Measurements from ENCODE around the gene ATRNL1. TPM values are rescaled to one million over a fixed set of nuclear protein-coding genes. Genes with fewer than 3 reads are reported as not detected.
"Not testable (repeated sequence)": the region's sequence is repeated elsewhere in the genome, so short reads cannot be mapped to it uniquely, and the experiment has no call there.

Gene ATRNL1
- total RNA-seq, 1 experiment from 2014 or later, result 1.3 TPM

GRCh38 chr10:115525141-115525540, 432.0 kb downstream of the ATRNL1 start (continued):
- TF ChIP-seq EZH2phosphoT487 (IDR thresholded peaks at IDR 0.05; ENCODE audit: borderline replicate concordance), result no peak
- no peak for TF ChIP-seq TCF7L2 (IDR thresholded peaks at IDR 0.05; ENCODE audit: borderline replicate concordance, extremely low read depth, insufficient read depth, insufficient read length)
- TF ChIP-seq JUND (IDR thresholded peaks at IDR 0.05), result no peak
- no peak for TF ChIP-seq EZH2 (IDR thresholded peaks at IDR 0.05)
- TF ChIP-seq FOSL1 (IDR thresholded peaks at IDR 0.05; ENCODE audit: low read depth), result no peak
- TF ChIP-seq SP1 (IDR thresholded peaks at IDR 0.05; ENCODE audit: low read depth), result no peak
- no peak for TF ChIP-seq POLR2A (IDR thresholded peaks at IDR 0.05; ENCODE audit: borderline replicate concordance, extremely low read depth, insufficient read depth, insufficient read length)

DNA sequence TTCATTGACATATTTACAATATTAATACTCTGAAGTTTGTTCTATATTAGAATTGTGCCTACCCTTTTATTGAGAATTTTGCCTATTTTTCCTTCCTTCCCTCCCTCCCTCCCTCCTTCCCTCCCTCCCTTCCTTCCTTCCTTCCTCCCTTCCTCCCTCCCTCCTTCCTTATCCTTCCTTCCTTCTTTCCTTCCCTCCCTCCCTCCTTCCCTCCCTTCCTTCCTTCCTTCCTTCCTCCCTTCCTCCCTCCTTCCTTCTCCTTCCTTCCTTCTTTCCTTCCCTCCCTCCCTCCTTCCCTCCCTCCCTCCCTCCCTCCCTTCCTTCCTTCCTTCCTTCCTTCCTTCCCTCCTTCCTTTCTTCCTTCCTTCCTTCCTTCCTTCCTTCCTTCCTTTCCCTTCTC, 434.5 kb downstream of the ATRNL1 start:
- H3K9me3 ChIP-seq (ENCODE audit: control insufficient read depth in 1 of 2, insufficient read depth in 1 of 2, low read depth in 1 of 2, low read length in 2 of 2); ATAC-seq; POLR2A ChIA-PET: not testable (repeated sequence)

DNA sequence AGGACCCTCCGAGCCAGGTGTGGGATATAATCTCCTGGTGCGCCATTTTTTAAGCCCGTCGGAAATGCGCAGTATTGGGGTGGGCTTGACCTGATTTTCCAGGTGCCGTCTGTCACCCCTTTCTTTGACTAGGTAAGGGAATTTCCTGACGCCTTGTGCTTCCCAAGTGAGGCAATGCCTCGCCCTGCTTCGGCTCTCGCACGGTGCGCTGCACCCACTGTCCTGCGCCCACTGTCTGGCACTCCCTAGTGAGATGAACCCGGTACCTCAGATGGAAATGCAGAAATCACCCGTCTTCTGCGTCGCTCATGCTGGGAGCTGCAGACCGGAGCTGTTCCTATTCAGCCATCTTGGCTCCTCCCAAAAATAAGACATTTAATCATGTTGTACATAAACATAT, 443.2 kb downstream of the ATRNL1 start:
- H3K4me3 ChIP-seq (replicated peaks in 1 of 2; ENCODE audit: low read depth in 1 of 2, low read length in 2 of 2); H3K4me2 ChIP-seq (ENCODE audit: low read length); H4K20me1 ChIP-seq (ENCODE audit: insufficient read depth); H3K9me3 ChIP-seq (ENCODE audit: control insufficient read depth in 1 of 2, insufficient read depth in 1 of 2, low read depth in 1 of 2, low read length in 2 of 2); DNase-seq (ENCODE audit: low read depth, low spot score); H3K27me3 ChIP-seq (ENCODE audit: insufficient read depth, low read length); H2AFZ ChIP-seq (ENCODE audit: low read depth, low read length, poor library complexity, severe bottlenecking); H3K36me3 ChIP-seq (ENCODE audit: control insufficient read depth in 1 of 2, insufficient read depth in 2 of 2, low read length in 2 of 2); H3K79me2 ChIP-seq (ENCODE audit: insufficient read depth, low read length); intact Hi-C loops (cut with micrococcal nuclease); H3K9ac ChIP-seq (ENCODE audit: low read length); ATAC-seq; H3K9me2 ChIP-seq (ENCODE audit: insufficient read depth); CTCF ChIA-PET; H3K27ac ChIP-seq (ENCODE audit: low read depth, low read length); BruUV-seq (replicated peaks); RAD21 ChIA-PET (ENCODE audit: low non-redundant PET in 1 of 2, low total read pairs in 2 of 2, uncharacterized antibody in 2 of 2, unreplicated experiment in 2 of 2); POLR2A ChIA-PET; H3K4me1 ChIP-seq (ENCODE audit: control insufficient read depth in 1 of 2, insufficient read depth in 2 of 2, low read length in 2 of 2): not testable (repeated sequence)

More for the DNA sequence above, 434.5 kb downstream of the ATRNL1 start:
- H3K9me2 ChIP-seq (ENCODE audit: insufficient read depth); CTCF ChIA-PET; H4K20me1 ChIP-seq (ENCODE audit: insufficient read depth); BruUV-seq (replicated peaks); H3K9ac ChIP-seq (ENCODE audit: low read length); H3K27me3 ChIP-seq (ENCODE audit: insufficient read depth, low read length); DNase-seq (ENCODE audit: low read depth, low spot score); H3K27ac ChIP-seq (ENCODE audit: low read depth, low read length); H3K4me2 ChIP-seq (ENCODE audit: low read length); H3K4me1 ChIP-seq (ENCODE audit: control insufficient read depth in 1 of 2, insufficient read depth in 2 of 2, low read length in 2 of 2); H2AFZ ChIP-seq (ENCODE audit: low read depth, low read length, poor library complexity, severe bottlenecking); intact Hi-C loops (cut with micrococcal nuclease); H3K4me3 ChIP-seq (replicated peaks in 1 of 2; ENCODE audit: low read depth in 1 of 2, low read length in 2 of 2); RAD21 ChIA-PET (ENCODE audit: low non-redundant PET in 1 of 2, low total read pairs in 2 of 2, uncharacterized antibody in 2 of 2, unreplicated experiment in 2 of 2); H3K36me3 ChIP-seq (ENCODE audit: control insufficient read depth in 1 of 2, insufficient read depth in 2 of 2, low read length in 2 of 2); H3K79me2 ChIP-seq (ENCODE audit: insufficient read depth, low read length): not testable (repeated sequence)
